ENCODE measurements around the gene CGREF1.

The CGREF1 gene

GRCh38 chr2:27095427-27095744 is 23.5 kb downstream of the CGREF1 start (continued):
- TF ChIP-seq ZNF513 (tag by site-specific recombination; IDR thresholded peaks at IDR 0.05) (no peak), ZNF132 (tag by site-specific recombination; IDR thresholded peaks at IDR 0.05; ENCODE audit: borderline replicate concordance) (no peak), ZNF223 (tag by site-specific recombination; IDR thresholded peaks at IDR 0.05) (no peak), ZNF24 (tag by site-specific recombination; IDR thresholded peaks at IDR 0.05) (no peak), ZFP3 (tag by site-specific recombination; IDR thresholded peaks at IDR 0.05; ENCODE audit: low read depth) (no peak)

- Histone ChIP-seq H3K9me3 (ENCODE audit: control insufficient read depth, insufficient read depth, low read depth, low read length) (no peaks in the 10 kb centered on the region), H3K36me3 (ENCODE audit: control insufficient read depth in 2 of 2, insufficient read depth in 1 of 2, low read length in 2 of 2) (peaks cover 0 to 44% of the 10 kb centered on the region in 2 experiments; a peak in 1 of 3 replicates), H3K27ac (ENCODE audit: extremely low read depth, low read depth, low read length) (no peak overlapping the region), H3K4me1 (ENCODE audit: control insufficient read depth, insufficient read depth, low read length) (no peaks in the 10 kb centered on the region), H3K4me3 (ENCODE audit: low read depth, low read length) (no peak overlapping the region)
- TF ChIP-seq ZFP69B (tag by site-specific recombination; IDR thresholded peaks at IDR 0.05) (no peak), ZNF473 (tag by site-specific recombination; IDR thresholded peaks at IDR 0.05) (no peak), ZNF112 (tag by site-specific recombination; IDR thresholded peaks at IDR 0.05) (no peak), ZNF544 (tag by site-specific recombination; IDR thresholded peaks at IDR 0.05) (no peak), ZNF416 (tag by site-specific recombination; IDR thresholded peaks at IDR 0.05) (no peak), ZNF140 (tag by site-specific recombination; IDR thresholded peaks at IDR 0.05) (no peak), ZNF704 (tag by site-specific recombination; IDR thresholded peaks at IDR 0.05) (no peak), ZNF335 (tag by site-specific recombination; conservative IDR thresholded peaks at IDR 0.05) (no peak), TSHZ1 (tag by site-specific recombination; IDR thresholded peaks at IDR 0.05; ENCODE audit: borderline replicate concordance) (no peak), ZNF664 (tag by site-specific recombination; IDR thresholded peaks at IDR 0.05) (no peak)
- ChIA-PET CTCF (interaction anchor here (0.6 to 7.0 kb wide), 7 partner anchors 8 to 732 kb away, joined by 3 to 44 read pairs (median 3); partner anchors contain the start of gene KHK), POLR2A (no interaction called here)
Measured at GRCh38 chr2:27094353-27094984, 24.5 kb downstream of the CGREF1 start.

GRCh38 chr2:27093430-27094352 is 25.2 kb downstream of the CGREF1 start:
- Histone ChIP-seq H3K27ac (ENCODE audit: extremely low read depth, low read depth, low read length) (no peak overlapping the region), H3K36me3 (ENCODE audit: control insufficient read depth in 2 of 2, insufficient read depth in 1 of 2, low read length in 2 of 2) (peaks cover 0 to 48% of the 10 kb centered on the region in 2 experiments; a peak in 1 of 3 replicates), H3K4me1 (ENCODE audit: control insufficient read depth, insufficient read depth, low read length) (no peaks in the 10 kb centered on the region), H3K4me3 (ENCODE audit: low read depth, low read length) (no peak overlapping the region), H3K9me3 (ENCODE audit: control insufficient read depth, insufficient read depth, low read depth, low read length) (no peaks in the 10 kb centered on the region)
- CTCF ChIA-PET = interaction anchor here (0.6 to 1.6 kb wide), 7 partner anchors 9 to 731 kb away, joined by 3 to 6 read pairs (median 3); no protein-coding TSS in a partner anchor
- POLR2A ChIA-PET = interaction anchor here (1.3 kb wide), 1 partner anchor 125 kb away, joined by 5 read pairs; no protein-coding TSS in a partner anchor
- TF ChIP-seq ZNF26 (tag by site-specific recombination; IDR thresholded peaks at IDR 0.05) = no peak
- no peak for TF ChIP-seq SCRT2 (tag by site-specific recombination; IDR thresholded peaks at IDR 0.05)
- no peak for TF ChIP-seq PRDM4 (tag by site-specific recombination; IDR thresholded peaks at IDR 0.05)
- TF ChIP-seq ZNF335 (tag by site-specific recombination; conservative IDR thresholded peaks at IDR 0.05) = no peak
- no peak for TF ChIP-seq ZBTB44 (tag by site-specific recombination; IDR thresholded peaks at IDR 0.05)

Measured in HEK293 (cell line).